Dermis blood vessel endothelial cell (primary cell): ENCODE measurements around the gene REXO5. TPM values are rescaled to one million over a fixed set of nuclear protein-coding genes. Genes with fewer than 3 reads are reported as not detected.
"Not testable (repeated sequence)": the region's sequence is repeated elsewhere in the genome, so short reads cannot be mapped to it uniquely, and the experiment has no call there.

Experiments
- DNase-seq: peaks from one replicate; pipeline ENCODE4 v3.0.0; 2010
- total RNA-seq: library from RNA; depleted of rRNA; stranded (reverse); fragments of >200 nt; gene quantifications from 2 replicates; pipeline ENCODE4 v1.2.3, GENCODE V29; 2014

Gene REXO5
- total RNA-seq, 1 donor from 2014 or later = 6.5 TPM

DNA sequence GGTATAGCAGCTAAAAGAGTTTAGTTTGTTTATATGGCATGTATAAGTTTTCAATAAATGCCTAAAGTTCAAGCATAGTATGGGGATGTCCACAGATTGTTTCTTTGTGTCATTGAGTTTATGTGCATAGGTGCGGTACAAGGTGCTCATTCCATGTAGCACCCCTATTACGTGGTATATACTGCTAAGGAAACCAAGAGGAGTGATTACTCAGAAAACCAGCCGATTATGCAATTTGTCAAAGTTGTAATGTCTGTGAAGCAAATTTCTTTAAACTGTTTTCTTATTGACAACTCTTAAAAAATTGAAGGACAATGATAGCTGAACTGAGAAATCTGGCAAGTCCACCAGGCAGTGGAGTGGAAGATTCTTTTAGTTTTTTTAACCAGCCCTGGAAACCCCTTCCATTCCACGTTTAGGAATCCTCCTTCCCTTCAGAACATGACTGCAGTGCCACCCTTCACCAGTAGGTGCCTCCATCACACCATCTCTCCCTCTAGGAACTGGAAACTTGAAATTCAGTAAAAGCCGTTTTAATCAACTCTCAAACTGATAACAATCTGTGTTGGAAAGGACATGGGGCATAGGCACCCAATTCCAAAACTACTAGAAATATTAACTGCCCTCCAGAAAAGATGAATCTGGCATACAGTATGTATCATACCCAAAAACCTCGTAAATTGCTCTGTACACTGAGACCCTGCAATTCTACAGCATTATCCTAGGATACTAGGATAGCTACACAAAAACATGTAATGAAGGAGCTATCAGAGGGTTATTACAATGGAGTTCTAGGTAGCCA is 43.5 kb downstream of the REXO5 start:
- peak; percentile 86 for DNase-seq

- DNase-seq = peak; percentile 63
These were observed 44.7 kb downstream of the REXO5 start for GRCh38 chr16:20850981-20851380.

DNA sequence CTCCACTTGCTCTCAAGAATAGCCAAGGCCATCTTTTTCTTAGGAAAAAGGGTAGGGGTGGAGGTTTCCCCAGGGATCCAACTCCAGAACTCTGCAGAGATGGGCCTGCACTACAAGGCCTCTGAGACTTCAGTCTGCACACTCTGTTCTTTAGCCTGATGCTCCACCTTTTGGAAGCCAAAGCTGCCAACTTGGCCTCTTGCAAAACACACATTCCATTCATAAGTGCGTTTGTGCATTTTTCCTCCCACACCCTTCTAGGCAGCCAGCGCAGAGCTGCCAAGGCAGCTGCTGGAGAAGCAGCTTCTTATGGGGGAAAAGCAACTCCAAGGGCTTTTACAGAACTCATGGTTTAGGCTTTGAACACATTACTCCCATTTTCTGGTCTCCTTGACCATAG is 45.3 kb downstream of the REXO5 start:
- DNase-seq = peak; percentile 76

GRCh38 chr16:20853143-20853542 is 46.8 kb downstream of the REXO5 start:
- no peak for DNase-seq

DNA sequence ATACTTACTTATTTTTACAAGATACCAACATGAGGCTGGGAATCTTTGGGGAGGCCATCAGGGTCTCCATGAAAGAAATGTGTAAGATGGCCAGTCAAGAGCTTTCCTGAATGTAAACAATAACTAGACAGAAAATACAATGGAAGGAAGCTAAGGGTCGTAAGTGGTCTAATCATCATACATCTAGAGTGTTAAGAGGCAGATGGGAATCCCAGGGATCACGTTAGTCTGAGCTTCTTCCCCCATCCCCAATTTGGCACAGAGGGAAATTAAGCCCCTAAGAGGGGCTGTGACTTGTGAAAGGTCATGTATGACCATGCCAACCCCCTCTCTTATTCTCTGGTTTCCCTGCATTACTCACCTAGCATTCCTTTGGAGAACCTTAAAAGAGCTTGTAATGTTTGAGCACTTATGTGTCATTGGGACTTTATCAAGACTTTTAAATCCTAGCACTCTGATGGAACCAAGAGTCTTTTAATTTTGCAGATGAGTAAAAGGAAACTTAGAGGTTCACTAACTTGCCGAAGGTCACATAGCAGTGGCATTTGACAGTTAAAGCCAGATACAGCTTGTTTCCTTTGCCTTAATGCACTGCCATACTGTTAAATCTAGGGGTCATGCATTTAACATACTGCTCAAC is 47.8 kb downstream of the REXO5 start:
- peak; percentile 52 for DNase-seq

DNA sequence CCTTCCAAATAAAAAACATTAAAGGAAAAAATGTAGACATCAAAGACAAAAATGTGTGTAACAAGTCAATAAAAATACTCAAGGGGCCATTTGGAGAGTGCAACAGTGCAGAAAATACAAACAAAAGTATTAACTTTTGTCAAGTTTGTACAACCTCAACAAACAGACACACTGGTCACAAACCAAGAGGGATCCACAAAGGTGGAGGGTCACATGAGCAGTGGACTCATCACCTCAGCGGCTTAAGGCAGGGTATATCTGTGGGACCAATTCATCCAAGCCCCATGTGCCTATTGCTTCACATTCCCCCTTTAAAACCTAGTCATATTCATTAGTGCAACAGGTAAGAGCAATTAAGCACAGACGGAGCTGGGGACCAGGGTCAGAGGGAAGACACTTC is 48.6 kb downstream of the REXO5 start:
- no peak for DNase-seq

DNA sequence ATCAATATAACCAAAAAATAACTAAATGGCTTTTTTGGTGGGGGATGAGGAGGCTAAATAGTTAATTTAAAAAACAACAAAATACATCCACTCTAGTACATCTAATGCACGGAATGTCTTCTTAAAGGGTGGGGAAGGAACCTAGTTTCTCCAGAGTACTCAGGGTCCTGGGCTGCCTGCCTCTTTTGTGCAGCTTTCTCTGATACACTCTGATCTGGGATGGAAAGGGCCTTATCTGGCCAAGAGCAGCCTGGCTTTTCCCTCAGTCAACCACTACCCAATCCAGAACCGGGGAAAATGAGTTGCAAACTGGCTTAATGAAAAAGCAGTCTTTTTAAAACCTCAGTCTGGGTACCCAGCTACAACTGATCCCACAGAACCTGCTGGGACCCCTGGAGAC is 51.0 kb downstream of the REXO5 start:
- no peak for DNase-seq

DNA sequence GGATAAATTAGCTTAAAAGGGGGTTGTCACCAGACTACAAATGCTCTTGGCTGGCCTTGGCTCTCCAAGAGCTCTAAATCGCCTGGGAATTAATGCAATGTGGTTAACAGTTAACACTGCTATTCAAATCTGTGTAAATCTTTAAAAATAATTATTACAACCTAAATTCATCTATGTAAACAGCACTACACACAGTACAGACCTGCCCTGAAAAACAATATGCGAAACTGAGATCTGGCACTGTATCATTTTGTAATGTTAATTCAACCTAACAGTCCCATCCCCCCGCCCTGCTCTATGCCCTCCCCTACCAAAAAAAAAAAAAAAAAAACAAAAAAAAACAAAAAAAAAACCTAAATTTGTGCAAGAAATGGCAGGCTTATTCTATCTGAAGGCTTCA is 52.9 kb downstream of the REXO5 start:
- no peak for DNase-seq

DNA sequence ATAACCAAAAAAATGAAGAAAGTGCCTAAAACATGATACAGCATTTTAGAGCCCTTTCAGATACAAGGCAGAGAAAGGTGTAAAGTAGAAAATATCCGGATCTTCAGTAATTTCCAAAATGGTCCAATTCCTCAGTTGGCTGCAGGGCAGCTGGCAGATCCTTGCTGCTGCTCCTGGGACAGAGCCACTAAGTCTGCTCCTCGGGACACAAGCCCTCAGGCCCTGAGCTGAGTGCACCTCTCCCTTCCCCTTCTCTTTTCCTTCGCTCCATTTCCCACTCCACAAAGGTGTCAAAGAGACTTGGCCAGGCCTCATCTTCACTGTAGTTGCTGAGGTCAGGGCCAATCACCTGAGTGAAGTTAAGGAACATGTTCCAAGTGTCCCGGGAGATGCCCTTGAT is 53.4 kb downstream of the REXO5 start:
- DNase-seq = no peak

DNA sequence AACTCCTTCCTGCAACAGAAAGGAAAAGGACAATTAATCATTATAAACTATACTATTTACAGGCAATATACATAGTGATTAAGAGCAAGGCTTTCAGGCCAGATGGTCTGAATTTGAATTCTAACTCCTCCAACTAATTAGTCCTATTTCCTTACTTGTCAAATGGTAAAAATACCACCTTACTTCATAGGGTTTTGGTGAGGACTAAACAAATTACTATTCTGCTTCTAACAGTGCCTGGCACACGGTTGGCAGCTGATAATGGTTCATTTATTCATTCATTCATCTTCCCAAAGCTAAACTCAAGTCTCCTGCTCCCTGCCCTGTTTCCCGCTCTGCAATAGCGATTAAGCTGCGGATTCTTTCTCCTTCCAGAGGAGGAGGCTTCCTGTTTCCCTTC is 54.0 kb downstream of the REXO5 start:
- peak; percentile 17 for DNase-seq

DNA sequence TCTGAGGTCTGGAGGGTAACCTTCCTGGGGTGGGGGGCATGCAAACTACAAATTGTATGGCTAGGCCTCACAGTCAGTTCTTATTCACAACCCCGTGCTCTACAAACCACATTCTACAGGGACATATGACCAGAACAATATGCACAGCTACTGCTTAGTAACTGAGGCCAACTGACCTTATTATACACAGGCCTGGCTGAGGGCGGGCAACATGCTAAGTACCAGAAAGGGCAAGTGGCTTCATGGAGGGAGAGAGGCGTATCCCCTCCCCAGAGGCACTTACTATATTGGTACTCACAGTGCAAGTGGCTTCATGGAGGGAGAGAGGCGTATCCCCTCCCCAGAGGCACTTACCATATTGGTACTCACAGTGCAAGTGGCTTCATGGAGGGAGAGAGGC is 54.7 kb downstream of the REXO5 start:
- DNase-seq = not testable (repeated sequence)

DNA sequence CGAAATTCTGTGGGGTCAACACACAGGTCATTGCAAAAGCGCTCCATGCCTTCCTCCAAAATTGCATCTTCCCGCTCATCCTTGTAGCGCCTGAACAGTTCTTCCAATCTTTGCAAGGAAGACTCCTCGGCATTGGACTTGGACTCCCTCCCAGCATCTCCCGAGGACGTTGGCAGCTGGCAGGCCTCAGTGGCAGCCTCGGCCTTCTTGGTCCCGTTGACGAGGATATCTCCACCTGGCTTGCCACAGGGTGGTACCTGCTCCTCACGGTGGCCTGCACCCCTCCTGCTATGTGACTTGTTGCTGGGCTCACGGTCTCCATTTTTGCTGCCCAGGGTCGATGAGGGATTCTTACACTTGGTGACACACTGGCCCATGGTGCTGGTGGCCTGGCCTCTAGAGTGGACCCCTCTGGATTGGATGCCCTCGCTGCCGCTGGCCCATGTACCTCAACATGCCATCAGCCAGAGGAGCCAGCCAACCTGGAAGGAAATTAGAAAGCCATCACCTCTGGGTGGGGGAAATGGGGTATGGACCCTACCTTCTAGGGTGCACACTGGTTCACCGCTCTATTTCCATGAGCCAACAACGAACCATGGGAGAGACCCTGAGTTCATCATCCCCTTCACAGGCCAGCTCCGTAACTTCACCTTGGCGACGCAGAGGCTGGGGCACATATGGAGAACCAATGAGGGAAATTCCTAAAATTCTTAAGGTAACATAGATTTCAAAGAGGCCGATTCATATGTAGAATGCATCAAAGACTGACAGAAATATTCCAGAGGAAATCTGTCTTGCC is 56.0 kb downstream of the REXO5 start:
- no peak for DNase-seq

GRCh38 chr16:20864376-20864775 is 58.0 kb downstream of the REXO5 start:
- not testable (repeated sequence) for DNase-seq

DNA sequence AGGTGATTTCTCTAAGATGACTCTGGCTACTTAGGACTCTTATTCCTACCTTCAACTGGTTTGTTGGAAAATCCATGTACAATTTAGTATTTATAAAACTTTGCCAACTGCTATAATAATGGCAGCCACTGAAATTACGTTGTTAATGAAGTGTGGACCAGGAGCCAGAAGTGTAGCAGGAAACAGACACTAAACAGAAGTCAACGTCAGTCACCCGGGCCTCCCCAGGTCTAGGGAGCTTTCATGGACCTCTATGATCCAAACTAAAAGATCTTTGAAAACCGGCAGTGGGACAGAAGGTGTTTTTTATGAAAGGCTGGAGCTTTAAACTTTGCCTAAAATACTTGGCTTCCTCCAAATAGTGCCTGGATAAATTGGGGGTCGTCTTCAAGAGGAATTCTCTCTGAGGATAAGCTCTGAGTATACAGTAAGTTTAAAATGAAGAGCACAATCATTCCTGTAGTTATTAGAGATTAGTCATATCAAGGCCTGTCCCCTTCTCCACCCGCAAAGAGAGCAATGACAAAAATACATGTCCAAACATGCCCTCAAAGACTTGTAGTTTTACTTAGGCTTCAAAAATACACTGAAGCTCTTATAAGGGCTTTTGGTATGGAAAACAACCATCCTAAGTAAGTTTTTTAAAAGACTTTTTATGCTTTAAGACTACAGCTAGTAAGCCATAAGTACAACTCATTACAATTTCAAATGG is 59.2 kb downstream of the REXO5 start:
- DNase-seq = peak; percentile 58

DNA sequence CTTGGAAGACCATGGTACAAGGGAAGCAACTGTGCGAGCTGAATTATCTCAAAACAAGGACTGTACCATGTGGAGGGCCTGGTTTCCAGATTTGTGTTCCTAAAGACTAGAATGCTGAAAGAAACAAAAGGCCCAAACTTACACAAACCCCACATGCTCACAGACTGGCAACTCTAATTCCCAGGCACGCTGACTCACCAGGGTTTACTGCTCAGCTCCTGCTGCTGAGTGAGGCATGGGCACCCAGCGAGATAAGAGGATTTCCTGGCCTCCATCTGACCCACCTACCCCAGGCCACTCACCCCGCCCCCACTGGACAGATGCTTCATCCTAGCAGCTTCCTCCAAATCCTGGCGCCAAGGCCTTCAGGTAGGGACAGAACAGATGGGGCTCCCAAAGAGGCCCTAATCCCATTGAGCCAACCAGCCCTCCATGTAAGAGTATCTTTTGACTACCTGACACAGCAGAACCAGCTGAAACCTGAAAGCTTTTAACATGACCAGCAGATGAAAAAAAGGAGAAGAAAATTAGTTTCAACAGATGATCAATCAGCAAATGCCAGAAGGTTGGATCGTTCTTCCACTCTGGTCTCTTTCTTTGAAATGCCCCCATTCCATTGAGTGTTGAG is 59.9 kb downstream of the REXO5 start:
- peak; percentile 88 for DNase-seq

DNA sequence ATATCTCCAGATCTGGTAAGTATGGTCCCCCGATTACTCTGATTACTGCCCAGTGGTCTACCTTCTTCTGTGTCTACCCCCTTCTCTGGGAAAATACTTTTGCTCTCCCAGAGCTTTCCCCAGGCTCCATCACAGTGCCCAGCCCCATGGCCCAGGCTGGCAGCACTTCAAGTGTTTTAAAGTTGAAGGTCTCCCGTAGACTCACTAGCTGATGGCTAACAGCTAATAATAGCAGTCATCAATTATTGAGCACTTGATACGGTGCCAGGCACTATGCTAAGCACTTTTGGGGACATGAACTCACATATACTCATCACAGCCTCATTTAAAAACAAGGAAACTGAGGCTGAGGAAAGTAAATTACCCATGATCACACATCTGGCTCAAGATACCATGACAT is 60.5 kb downstream of the REXO5 start:
- DNase-seq = no peak

- DNase-seq = peak; percentile 66
These were observed 61.3 kb downstream of the REXO5 start for GRCh38 chr16:20867585-20867984.

GRCh38 chr16:20868890-20869289 is 62.6 kb downstream of the REXO5 start:
- peak; percentile 69 for DNase-seq

- DNase-seq = no peak
These were observed 63.9 kb downstream of the REXO5 start for GRCh38 chr16:20870122-20870820.

DNA sequence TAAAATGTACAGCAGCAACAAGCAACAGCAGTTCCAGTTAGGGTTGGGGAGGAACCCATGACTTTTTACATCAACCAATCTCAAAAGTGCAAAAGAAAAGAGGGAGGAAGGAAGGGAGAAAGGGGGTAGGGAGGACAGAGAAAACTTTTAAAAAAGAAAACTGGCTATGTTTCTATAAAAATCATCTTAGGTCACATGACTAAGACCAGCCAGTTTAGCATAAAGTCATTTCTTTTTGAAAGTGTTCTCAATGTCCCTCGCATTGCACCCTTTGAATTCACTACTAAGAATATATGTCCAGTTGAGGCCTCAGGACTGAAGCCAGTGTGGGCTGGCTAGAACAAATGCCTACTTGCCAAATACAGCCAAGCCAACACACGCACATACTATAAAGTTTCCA is 64.9 kb downstream of the REXO5 start:
- no peak for DNase-seq

DNA sequence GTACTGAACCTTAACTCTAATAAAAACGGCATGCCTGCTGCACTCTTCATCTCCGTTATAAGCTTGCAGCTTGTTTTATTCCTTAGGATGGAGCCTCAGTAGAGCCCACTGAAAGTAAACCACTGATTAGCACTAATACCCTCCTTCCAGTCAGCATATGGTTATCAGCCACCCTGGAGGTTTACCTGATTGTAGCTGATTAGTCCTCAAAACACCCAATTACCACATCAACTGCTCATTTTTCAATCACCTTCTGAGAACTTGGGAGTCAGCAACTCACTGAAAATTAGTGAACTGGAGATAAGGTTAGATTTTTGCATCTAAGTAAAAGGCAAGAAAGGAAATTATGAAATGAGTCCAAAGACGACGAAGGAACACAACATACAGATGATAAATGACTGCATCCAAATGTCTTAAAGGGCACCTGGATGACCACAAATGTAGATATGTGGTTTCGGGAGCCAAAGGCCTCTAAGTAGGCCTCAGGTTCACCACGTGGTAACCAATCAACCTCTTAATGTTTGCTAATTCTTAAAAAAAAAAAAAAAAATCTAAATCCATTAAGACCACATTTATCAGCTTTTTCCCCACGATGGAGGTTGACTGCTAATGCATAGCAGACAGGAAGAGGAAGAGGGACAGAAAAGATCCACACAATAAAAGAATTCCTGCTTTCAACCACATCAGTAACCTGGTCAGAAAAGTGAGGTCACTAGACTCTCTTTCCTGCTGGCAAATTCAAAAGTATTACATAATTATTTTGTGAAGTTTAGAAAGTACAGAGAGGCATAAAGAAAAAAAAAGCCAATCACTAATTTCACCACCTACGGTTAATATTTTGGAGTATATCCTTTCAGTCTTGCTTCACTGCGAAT is 65.9 kb downstream of the REXO5 start:
- no peak for DNase-seq
